Adrenal gland (tissue), 12 donors: ENCODE data around the gene ST13. TPM values are rescaled to one million over a fixed set of nuclear protein-coding genes. Genes with fewer than 3 reads are reported as not detected.

Experiments used
- DNase-seq, 7 donors: peaks; one replicate each; pipeline ENCODE4 v3.0.0-alpha.2; 2019 to 2020
- H3K27ac ChIP-seq, 5 donors: fragments of 200-600 bp; sonication (generic) in 4 of 5; 1 replicate in 3 of 5; 2 replicates in 2 of 5; pipeline versions ENCODE4 v1.5.1 to v1.8.0; 2016 to 2020; ENCODE audit warnings: mild to moderate bottlenecking in 1 of 5
- H3K27me3 ChIP-seq: fragments of 200-600 bp; 2 replicates; pipeline ENCODE4 v1.8.0; 2021
- H3K36me3 ChIP-seq, 2 donors: fragments of 200-600 bp; replicated peaks in 1 of 2; 1 replicate in 1 of 2; 2 replicates in 1 of 2; pipeline versions ENCODE4 v1.5.1 to v1.8.0; 2018 to 2022
- H3K4me1 ChIP-seq, 2 donors: fragments of 200-600 bp; replicated peaks in 1 of 2; 1 replicate in 1 of 2; 2 replicates in 1 of 2; pipeline versions ENCODE4 v1.5.1 to v1.8.0; 2018 to 2021
- H3K4me3 ChIP-seq, 4 donors: fragments of 200-600 bp; sonication (generic) in 3 of 4; one replicate each; pipeline ENCODE4 v1.5.1; 2016 to 2018
- H3K9me3 ChIP-seq, 3 donors: fragments of 200-600 bp; sonication (generic) in 1 of 3; replicated peaks in 1 of 3; 1 replicate in 2 of 3; 2 replicates in 1 of 3; pipeline versions ENCODE4 v1.5.1 to v1.8.0; 2016 to 2021
- CTCF ChIP-seq, 6 experiments: fragments of 450-650 bp in 4 of 6; fragments of 200-600 bp in 2 of 6; sonication (generic) in 1 of 6; IDR thresholded peaks; 1 replicate in 5 of 6; 2 replicates in 1 of 6; pipeline versions ENCODE4 v1.5.1 to v1.8.0; 2016 to 2021; ENCODE audit warnings: antibody characterized with exemption in 6 of 6, mild to moderate bottlenecking in 2 of 6, moderate library complexity in 1 of 6
- POLR2A ChIP-seq, 2 donors: fragments of 450-650 bp; IDR thresholded peaks; one replicate each; pipeline ENCODE4 v1.6.1; 2017; ENCODE audit warnings: antibody characterized with exemption in 2 of 2, mild to moderate bottlenecking in 2 of 2, moderate library complexity in 1 of 2
- WGBS, 4 donors: extraction: QIAGEN DNeasy Blood & Tissue Kit in 2 of 4; methylation state at CpG; one replicate each; pipeline versions ENCODE4 v1.1.5 to v1.1.7; 2013 to 2017; 5-methylcytosine and 5-hydroxymethylcytosine counted together
- intact Hi-C, 2 donors: fragments of 100-400 bp; cut with DNase I; formaldehyde crosslinking; loops; one replicate each; pipeline versions ENCODE4 v1.14.1 to v1.15.0; 2022 to 2023
- polyA plus RNA-seq, 3 donors: library from polyadenylated mRNA; stranded (reverse); fragments of 200-250 nt in 2 of 3; fragments of 350-450 nt in 1 of 3; fragmentation: Illumina TruSeq in 1 of 3; extraction: RNeasy Lipid Tissue Mini Kit (QIAGEN cat#74804) in 1 of 3; gene quantifications; one replicate each; pipeline ENCODE4 v1.2.3, GENCODE V29; 2013 to 2014
- total RNA-seq, 9 donors: library from RNA; depleted of rRNA in 4 of 9; stranded (reverse); fragments of >200 nt in 4 of 9; fragments of 120-200 nt in 1 of 9; fragmentation: NEBNext Ultra II Directional in 1 of 9; extraction: Animal tissue kit (Norgen Biotek cat#: 25700) in 1 of 9; gene quantifications; one replicate each; pipeline versions ENCODE4 v1.1.0 to v1.2.4, GENCODE V29; 2013 to 2023
- donor health status: healthy with polysubstance abuse.
- donor health status: Bipolar disorder and iron deficiency.
- donor health status: DM: yes; HTN: yes; CAD: no.
- donor health status: DM: no; HTN: no; CAD: no.
- donor health status: DM: no; HTN: no; CAD: no.
- donor health status: DM: yes; HTN: yes; CAD: no.

Gene ST13
- total and polyA plus RNA-seq, 12 donors: 61.5 to 575 (median 242) TPM

GRCh38 chr22:40818747-40819598 is 37.5 kb downstream of the ST13 start, which contains the start of gene SLC25A17:
SLC25A17 (minus strand) TSS chr22:40819346; CDS start chr22:40819248, 98 bp downstream.
- TF ChIP-seq POLR2A (IDR thresholded peaks at IDR 0.05) (peak in 1 of 2 donors; percentile 39), CTCF (IDR thresholded peaks at IDR 0.05) (peak; percentile 8 to 61 (median 38))
- intact Hi-C loops: loop anchor here in 1 of 2 donors (10.0 kb wide), 1 partner anchor 76 kb away; no protein-coding TSS in a partner anchor
- Histone ChIP-seq H3K27ac (peak within 1 kb of the TSS; percentile 59 to 88 (median 72)), H3K9me3 (no peaks in the 10 kb centered on the region), H3K36me3 (peaks cover 0 to under 1% of the 10 kb centered on the region in 2 donors), H3K4me3 (peak within 1 kb of the TSS; percentile 54 to 100 (median 94)), H3K4me1 (peaks cover 12 to 26% of the 10 kb centered on the region in 2 donors), H3K27me3 (no peaks in the 10 kb centered on the region)
- WGBS, 4 donors: 1% methylated on average over 21 to 61 of the region's 61 CpGs
- peak; percentile 87 to 92 (median 89) for DNase-seq

- no peak for TF ChIP-seq POLR2A (IDR thresholded peaks at IDR 0.05)
- no peak for TF ChIP-seq CTCF (IDR thresholded peaks at IDR 0.05)
- peak overlapping the region in 1 of 5 donors; percentile 59 for H3K27ac ChIP-seq
- WGBS, 4 donors: 21 to 50% (median 26%) methylated on average over 5 to 14 of the region's 14 CpGs
- intact Hi-C loops: loop anchor here in 1 of 2 donors (10.0 kb wide), 1 partner anchor 77 kb away; no protein-coding TSS in a partner anchor
- no peaks in the 10 kb centered on the region for H3K27me3 ChIP-seq
- DNase-seq: no peak
- peak overlapping the region; percentile 54 to 100 (median 94) for H3K4me3 ChIP-seq
- peaks cover 12 to 26% of the 10 kb centered on the region in 2 donors for H3K4me1 ChIP-seq
- H3K36me3 ChIP-seq: no peaks in the 10 kb centered on the region
- H3K9me3 ChIP-seq: no peaks in the 10 kb centered on the region
Measured at GRCh38 chr22:40818192-40818746, 38.2 kb downstream of the ST13 start.

GRCh38 chr22:40817737-40818136 is 38.7 kb downstream of the ST13 start:
- no peak overlapping the region for H3K27ac ChIP-seq
- WGBS, 4 donors: 89 to 93% (median 91%) methylated on average over 4 of the region's 4 CpGs
- no peaks in the 10 kb centered on the region for H3K36me3 ChIP-seq
- intact Hi-C loops: loop anchor here in 1 of 2 donors (10.0 kb wide), 1 partner anchor 77 kb away; no protein-coding TSS in a partner anchor
- peaks cover 12 to 26% of the 10 kb centered on the region in 2 donors for H3K4me1 ChIP-seq
- no peaks in the 10 kb centered on the region for H3K27me3 ChIP-seq
- DNase-seq: no peak
- H3K9me3 ChIP-seq: no peaks in the 10 kb centered on the region
- TF ChIP-seq CTCF (IDR thresholded peaks at IDR 0.05) (no peak), POLR2A (IDR thresholded peaks at IDR 0.05) (no peak)
- peak overlapping the region in 1 of 4 donors; percentile 98 for H3K4me3 ChIP-seq

GRCh38 chr22:40813912-40814315 is 42.5 kb downstream of the ST13 start:
- Histone ChIP-seq H3K9me3 (no peaks in the 10 kb centered on the region), H3K4me3 (no peak overlapping the region), H3K27me3 (no peaks in the 10 kb centered on the region), H3K4me1 (peaks cover 12 to 19% of the 10 kb centered on the region in 2 donors), H3K27ac (no peak overlapping the region), H3K36me3 (no peaks in the 10 kb centered on the region)
- no peak for DNase-seq
- TF ChIP-seq CTCF (IDR thresholded peaks at IDR 0.05) (no peak), POLR2A (IDR thresholded peaks at IDR 0.05) (no peak)
- intact Hi-C loops: loop anchor here in 1 of 2 donors (10.0 kb wide), 1 partner anchor 81 kb away; no protein-coding TSS in a partner anchor
